IMR-90 (cell line): Measurements from ENCODE around the gene TSC22D3. TPM values are rescaled to one million over a fixed set of nuclear protein-coding genes. Genes with fewer than 3 reads are reported as not detected.

Experiments used
- ATAC-seq: fragments of 200-7000 bp; cut with Tn5 transposase; 2 replicates; pipeline ENCODE4 v1.9.1; 2020; ENCODE audit warnings: low read depth, mild to moderate bottlenecking, moderate library complexity
- BruUV-seq: library from RNA; stranded (reverse); fragments of 400-500 nt; replicated peaks from 2 replicates; lab custom pipeline; 2021; lab: Mats Ljungman, UMichigan
- CTCF ChIA-PET: fragments of 300-600 bp; formaldehyde crosslinking; extraction: SDS; loops from one replicate; lab custom pipeline; 2021; ENCODE audit warnings: antibody characterized with exemption; lab: Yijun Ruan, JAX
- POLR2A ChIA-PET: fragments of 300-600 bp; sonication (Branson Sonifier 250); formaldehyde crosslinking; loops from one replicate; lab custom pipeline; 2022; ENCODE audit warnings: antibody characterized with exemption; ENCODE audit not compliant: unreplicated experiment; lab: Charles Lee
- DNase-seq: peaks from one replicate; pipeline ENCODE4 v3.0.0; 2013
- H2AFZ ChIP-seq: replicated peaks from 2 replicates; pipeline ENCODE3; 2013; ENCODE audit warnings: low read length, mild to moderate bottlenecking; ENCODE audit not compliant: poor library complexity
- H2AK5ac ChIP-seq: 2 replicates; pipeline ENCODE4 v1.6.1; 2013; ENCODE audit warnings: low read depth, low read length, inconsistent platforms
- H2AK9ac ChIP-seq: replicated peaks from 2 replicates; pipeline ENCODE3; 2013; ENCODE audit warnings: mild to moderate bottlenecking, low read depth, low read length, moderate library complexity; ENCODE audit not compliant: poor library complexity
- H2BK120ac ChIP-seq: 2 replicates; pipeline ENCODE4 v1.6.1; 2013; ENCODE audit warnings: low read depth, low read length, inconsistent platforms
- H2BK15ac ChIP-seq: 3 replicates; pipeline ENCODE4 v1.6.1; 2013; ENCODE audit warnings: low read depth, low read length, inconsistent platforms
- H2BK20ac ChIP-seq: 2 replicates; pipeline ENCODE4 v1.6.1; 2013; ENCODE audit warnings: low read depth, mild to moderate bottlenecking, inconsistent platforms, low read length, moderate library complexity
- H2BK5ac ChIP-seq: 2 replicates; pipeline ENCODE4 v1.6.1; 2013; ENCODE audit warnings: mild to moderate bottlenecking, low read depth, low read length, inconsistent platforms; ENCODE audit not compliant: poor library complexity, severe bottlenecking
- H3K14ac ChIP-seq: replicated peaks from 2 replicates; pipeline ENCODE4 v1.6.1; 2013; ENCODE audit warnings: low read depth, low read length, inconsistent platforms
- H3K18ac ChIP-seq: 2 replicates; pipeline ENCODE4 v1.6.1; 2013; ENCODE audit warnings: low read depth, low read length, control low read depth
- H3K23ac ChIP-seq: 2 replicates; pipeline ENCODE4 v1.6.1; 2013; ENCODE audit warnings: low read depth, low read length, inconsistent platforms
- H3K27ac ChIP-seq: 2 replicates; pipeline ENCODE4 v1.5.1; 2013; ENCODE audit warnings: mild to moderate bottlenecking, control low read depth, low read length; ENCODE audit not compliant: insufficient read depth
- H3K27me3 ChIP-seq: 2 replicates; pipeline ENCODE4 v1.6.1; 2013; ENCODE audit warnings: low read length; ENCODE audit not compliant: control insufficient read depth, insufficient read depth
- H3K36me3 ChIP-seq: 2 replicates; pipeline ENCODE4 v1.6.1; 2013; ENCODE audit warnings: low read length, mixed read lengths; ENCODE audit not compliant: control insufficient read depth, insufficient read depth
- H3K4ac ChIP-seq: 2 replicates; pipeline ENCODE4 v1.6.1; 2013; ENCODE audit warnings: low read depth, low read length, inconsistent platforms
- H3K4me1 ChIP-seq: 2 replicates; pipeline ENCODE4 v1.6.1; 2013; ENCODE audit warnings: low read length, mixed read lengths; ENCODE audit not compliant: control insufficient read depth, insufficient read depth
- H3K4me2 ChIP-seq: 2 replicates; pipeline ENCODE4 v1.6.1; 2013; ENCODE audit warnings: low read depth, mild to moderate bottlenecking, control low read depth, low read length, moderate library complexity
- H3K4me3 ChIP-seq: 2 replicates; pipeline ENCODE4 v1.5.1; 2013; ENCODE audit warnings: low read depth, mild to moderate bottlenecking, control low read depth, low read length, moderate library complexity; ENCODE audit not compliant: insufficient read depth
- H3K56ac ChIP-seq: 2 replicates; pipeline ENCODE4 v1.6.1; 2013; ENCODE audit warnings: low read length, inconsistent platforms; ENCODE audit not compliant: insufficient read depth; ENCODE audit errors: extremely low read depth
- H3K79me1 ChIP-seq, 2 experiments: 2 replicates each; pipeline ENCODE4 v1.6.1; 2013; ENCODE audit warnings: low read length in 2 of 2, inconsistent platforms in 1 of 2, low read depth in 1 of 2
- H3K9ac ChIP-seq: 2 replicates; pipeline ENCODE4 v1.6.1; 2013; ENCODE audit warnings: low read depth, low read length, control low read depth
- H3K9me1 ChIP-seq: 2 replicates; pipeline ENCODE4 v1.6.1; 2013; ENCODE audit warnings: low read length, inconsistent platforms; ENCODE audit not compliant: insufficient read depth
- H3K9me3 ChIP-seq: 2 replicates; pipeline ENCODE4 v1.6.1; 2013; ENCODE audit warnings: low read length; ENCODE audit not compliant: control insufficient read depth, insufficient read depth
- H4K20me1 ChIP-seq: 2 replicates; pipeline ENCODE4 v1.6.1; 2013; ENCODE audit warnings: low read length, inconsistent platforms; ENCODE audit not compliant: insufficient read depth
- H4K5ac ChIP-seq: 2 replicates; pipeline ENCODE4 v1.6.1; 2013; ENCODE audit warnings: mild to moderate bottlenecking, low read depth, low read length, control low read depth
- H4K8ac ChIP-seq, 2 experiments: 2 replicates each; pipeline ENCODE4 v1.6.1; 2013; ENCODE audit warnings: low read depth in 2 of 2, low read length in 2 of 2, control low read depth in 1 of 2, inconsistent platforms in 1 of 2
- H4K91ac ChIP-seq: 2 replicates; pipeline ENCODE4 v1.6.1; 2013; ENCODE audit warnings: low read depth, low read length, inconsistent platforms; ENCODE audit not compliant: insufficient read depth
- BHLHE40 ChIP-seq: fragments of 150-350 bp; IDR thresholded peaks from 2 replicates; pipeline ENCODE4 v1.6.1; 2016; ENCODE audit warnings: mild to moderate bottlenecking, low read depth, low read length
- CTCF ChIP-seq: conservative IDR thresholded peaks from 2 replicates; pipeline ENCODE4 v1.5.1; 2012; ENCODE audit warnings: mild to moderate bottlenecking, low read depth, low read length, improper control_type of control experiment
- FOS ChIP-seq: fragments of 150-350 bp; IDR thresholded peaks from 2 replicates; pipeline ENCODE4 v1.6.1; 2016; ENCODE audit warnings: low read depth, low read length
- RAD21 ChIP-seq: IDR thresholded peaks from 2 replicates; pipeline ENCODE4 v1.6.1; 2012; ENCODE audit warnings: low read length, improper control_type of control experiment
- RCOR1 ChIP-seq: IDR thresholded peaks from 2 replicates; pipeline ENCODE4 v1.6.1; 2012; ENCODE audit warnings: mild to moderate bottlenecking, low read length, improper control_type of control experiment; ENCODE audit not compliant: insufficient replicate concordance
- WGBS, 2 experiments: methylation state at CpG; one replicate each; pipeline versions ENCODE4 v1.1.5 to v1.1.7; 2013; ENCODE audit warnings: missing lambda C conversion rate in 2 of 2; ENCODE audit not compliant: insufficient read length in 1 of 2; ENCODE audit errors: extremely low coverage in 2 of 2; 5-methylcytosine and 5-hydroxymethylcytosine counted together
- dilution Hi-C: fragments of 300-500 bp; cut with HindIII; formaldehyde crosslinking; loops from one replicate; pipeline ENCODE4 v1.14.3; 2018; ENCODE audit warnings: low sequenced_read_pairs; ENCODE audit not compliant: unreplicated experiment
- in situ Hi-C: fragments of 300-500 bp; cut with MboI; formaldehyde crosslinking; loops from 3 replicates; pipeline ENCODE4 v1.14.3; 2019; ENCODE audit warnings: low sequenced_read_pairs, inconsistent platforms, mixed read lengths
- intact Hi-C: fragments of 100-400 bp; cut with micrococcal nuclease; formaldehyde crosslinking; loops from 2 replicates; pipeline ENCODE4 v1.10.0; 2022
- polyA plus RNA-seq, 3 experiments: library from polyadenylated mRNA; depleted of rRNA; stranded (reverse); fragments of >200 nt; gene quantifications; 2 replicates each; pipeline ENCODE4 v1.2.3, GENCODE V29; 2012; ENCODE audit warnings: low replicate concordance in 1 of 3
- total RNA-seq: library from RNA; depleted of rRNA; stranded (reverse); fragments of >200 nt; gene quantifications from 2 replicates; pipeline ENCODE4 v1.2.3, GENCODE V29; 2012

The TSC22D3 gene
- total and polyA plus RNA-seq, 2 of the 4 experiments (the other 2 are of a cell fraction), result 9.9 to 14.0 TPM

- Histone ChIP-seq H4K5ac (no peak overlapping the region), H3K79me1 (no peaks in the 10 kb centered on the region), H2BK20ac (no peak overlapping the region), H2AK9ac (no peak overlapping the region), H4K8ac (no peak overlapping the region), H3K23ac (no peak overlapping the region), H4K20me1 (no peaks in the 10 kb centered on the region), H3K56ac (no peak overlapping the region), H3K27me3 (peaks cover 8% of the 10 kb centered on the region), H2AFZ (no peak overlapping the region), H3K18ac (no peak overlapping the region), H3K4me1 (no peaks in the 10 kb centered on the region), H3K4ac (no peak overlapping the region), H2AK5ac (no peak overlapping the region), H2BK5ac (no peak overlapping the region), H3K14ac (no peak overlapping the region), H3K9me3 (no peaks in the 10 kb centered on the region), H2BK120ac (no peak overlapping the region), H3K4me2 (no peak overlapping the region), H3K27ac (no peak overlapping the region), H3K9ac (no peak overlapping the region), H3K4me3 (no peak overlapping the region), H2BK15ac (no peak overlapping the region), H3K9me1 (no peaks in the 10 kb centered on the region), H3K36me3 (no peaks in the 10 kb centered on the region), H4K91ac (no peak overlapping the region)
- in situ Hi-C loops (loop anchor here (10.0 kb wide), 1 partner anchor 407 kb away; no protein-coding TSS in a partner anchor), dilution Hi-C loops (no loop called here), intact Hi-C loops (loop anchor here (10.0 kb wide), 1 partner anchor 773 kb away; no protein-coding TSS in a partner anchor)
- no CpG with 5 or more reads among the region's 1 CpG for WGBS, 2 experiments
- POLR2A ChIA-PET, result no interaction called here
- no TSS peak for BruUV-seq
- DNase-seq, result no peak
- TF ChIP-seq FOS (no peak), RAD21 (no peak), BHLHE40 (no peak), CTCF (no peak), RCOR1 (no peak)
- CTCF ChIA-PET, result no interaction called here
- ATAC-seq, result no peak
Observed at GRCh38 chrX:107667426-107667825, 108.2 kb downstream of the TSC22D3 start.
